Kasumi-1 (cell line): Measurements from ENCODE around the gene VGF.
"Not testable (repeated sequence)": the region's sequence is repeated elsewhere in the genome, so short reads cannot be mapped to it uniquely, and the experiment has no call there.

Experiments
- DNase-seq, 2 experiments: peaks; one replicate each; lab custom pipeline; 2025; lab: John Stamatoyannopoulos, UW

The VGF gene

DNA sequence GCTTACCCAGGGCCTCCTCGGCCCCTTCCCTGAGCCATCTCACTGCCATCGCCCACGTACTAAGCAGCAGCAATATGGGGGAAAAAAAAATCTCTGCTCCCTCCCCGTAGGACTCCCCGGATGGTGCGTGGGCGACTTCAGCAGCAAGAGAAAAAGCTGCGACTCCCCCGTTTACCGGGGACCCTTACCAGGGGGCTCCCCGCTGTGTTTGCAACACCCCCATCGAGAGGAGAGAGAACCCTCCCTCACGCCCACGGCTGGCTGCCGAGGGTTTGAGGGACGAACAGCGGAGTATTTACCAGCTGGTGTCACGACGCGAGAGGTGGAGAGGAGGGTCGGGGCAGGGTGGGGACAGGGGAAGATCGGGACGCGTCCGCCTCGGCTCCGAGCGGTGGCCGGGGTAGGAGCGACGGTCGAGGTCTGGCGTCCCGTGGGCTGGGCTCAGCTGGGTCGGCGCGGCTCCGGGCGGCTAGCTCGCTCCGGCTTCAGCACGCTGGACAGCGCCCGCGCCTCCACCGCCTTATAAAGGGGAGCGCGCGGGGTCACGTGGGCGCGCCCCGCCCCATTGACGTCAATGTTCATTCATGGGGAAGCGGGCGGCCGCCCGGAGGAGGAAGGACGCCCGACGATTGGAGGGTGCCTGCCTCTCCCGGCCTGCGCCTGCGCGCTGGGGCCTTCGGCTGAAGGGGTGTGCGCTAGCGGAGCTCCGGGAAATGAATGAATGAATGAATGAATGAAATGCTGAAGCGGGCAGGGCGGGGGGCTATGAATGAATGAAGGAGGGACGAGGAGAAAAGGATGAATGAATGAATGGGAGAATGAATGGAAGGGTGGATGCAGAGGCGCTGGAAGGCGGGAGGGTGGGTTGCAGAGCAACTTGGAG, at the start of gene VGF:
Gene VGF, minus strand, starts transcription at position 495 of the 883 bp plus-strand sequence. CDS start 726 bp downstream, outside the sequence.
- DNase-seq: peak; percentile 77 to 81

DNA sequence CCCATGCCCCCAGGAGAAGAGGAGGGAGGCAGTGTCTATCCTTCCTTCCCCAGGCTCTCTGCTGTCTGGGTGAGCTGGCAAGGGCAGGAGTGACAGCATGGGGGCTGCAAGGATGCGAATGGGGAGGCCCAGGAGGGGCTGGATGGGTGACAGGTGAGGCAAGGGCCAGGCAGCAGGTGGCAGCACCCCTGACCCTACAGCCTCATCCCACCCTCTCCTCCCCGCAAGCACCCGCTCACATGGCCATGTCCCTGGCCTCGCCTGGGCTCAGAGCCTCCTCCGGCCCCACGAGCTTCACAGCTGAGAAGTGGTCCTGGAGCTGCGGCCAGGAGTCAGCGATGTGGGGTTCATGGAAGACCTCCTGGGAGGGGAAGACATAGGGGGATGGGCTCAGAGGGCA, 46.6 kb upstream of the VGF start:
- DNase-seq: no peak

DNA sequence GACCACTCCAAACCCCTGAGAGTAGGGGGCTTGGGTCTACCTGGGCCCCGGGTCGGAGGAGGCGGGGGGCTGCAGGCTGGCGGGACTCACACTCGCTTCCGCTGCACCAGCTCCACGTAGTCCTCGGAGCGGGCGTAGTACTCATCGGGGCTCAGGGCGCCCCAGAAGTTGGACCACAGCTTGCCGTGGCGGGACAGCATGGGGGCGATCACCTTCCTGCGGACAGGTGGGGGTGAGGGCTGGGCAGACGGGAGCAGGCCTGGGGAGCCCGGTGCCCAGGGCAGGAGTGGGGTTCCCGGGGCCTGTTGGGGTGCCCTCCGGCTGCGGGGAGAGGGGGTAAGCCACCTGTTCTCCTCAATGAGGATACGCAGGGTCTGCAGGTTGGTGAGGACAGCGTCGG, 46.1 kb upstream of the VGF start:
- no peak for DNase-seq

GRCh38 chr7:101210143-101210542, 44.8 kb upstream of the VGF start:
- no peak for DNase-seq

- no peak for DNase-seq
Measured at GRCh38 chr7:101208794-101209193, 43.4 kb upstream of the VGF start.

GRCh38 chr7:101207459-101207858, 42.1 kb upstream of the VGF start:
- no peak for DNase-seq

DNA sequence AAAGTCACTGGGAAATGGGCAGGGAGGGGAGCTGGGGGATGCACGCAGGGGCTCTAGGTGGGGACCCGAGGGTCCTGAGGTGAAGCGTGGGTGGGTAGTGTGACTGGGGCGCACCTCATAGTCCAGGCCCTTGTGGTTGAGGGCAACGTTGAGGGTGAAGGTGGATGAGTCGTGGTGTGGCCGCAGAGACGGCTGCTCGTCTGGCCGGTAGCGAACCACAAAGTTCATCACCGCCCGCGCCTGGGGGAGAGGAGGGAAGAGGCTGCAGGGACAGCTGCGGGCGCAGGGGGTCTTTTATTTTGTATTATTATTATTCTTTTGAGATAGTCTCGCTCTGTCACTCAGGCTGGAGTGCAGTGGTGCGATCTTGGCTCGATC, 41.3 kb upstream of the VGF start:
- DNase-seq: no peak

DNA sequence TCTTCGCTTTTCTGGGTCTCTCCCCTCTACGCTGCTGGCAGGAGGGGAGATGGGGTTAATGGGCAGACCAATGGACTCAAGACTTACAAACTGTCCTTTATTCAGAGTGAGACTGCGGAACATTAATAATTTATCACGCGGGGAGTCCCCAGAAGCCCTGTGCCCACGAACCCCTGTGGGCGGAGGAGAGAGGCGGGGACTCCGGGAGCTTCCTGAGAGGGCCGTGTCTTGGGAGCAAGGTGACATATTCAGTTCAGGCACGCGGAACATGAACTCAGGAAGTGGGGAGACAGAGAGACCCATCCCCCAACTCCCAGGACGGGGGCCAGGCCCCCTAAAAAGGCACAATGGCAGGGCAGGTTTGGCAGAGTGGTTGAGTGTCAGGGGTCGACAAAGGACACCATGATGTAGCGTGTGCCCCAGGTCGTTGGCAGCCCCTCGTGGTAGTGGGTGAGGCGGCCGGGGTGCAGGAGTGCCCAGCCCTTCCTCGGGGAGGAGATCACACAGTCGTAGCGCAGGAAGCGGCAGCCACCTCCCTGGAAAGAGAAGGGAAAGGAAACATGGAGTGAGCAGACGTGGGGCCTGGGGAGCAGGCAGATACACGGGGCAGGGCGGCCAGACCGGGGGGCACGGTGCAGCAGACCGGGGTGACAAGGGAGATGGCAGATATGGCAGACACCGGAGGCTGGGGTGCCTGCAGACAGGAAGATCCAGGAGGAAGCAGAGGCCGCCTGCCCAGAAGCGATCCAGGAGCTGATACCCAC, 40.7 kb upstream of the VGF start:
- DNase-seq: no peak

DNA sequence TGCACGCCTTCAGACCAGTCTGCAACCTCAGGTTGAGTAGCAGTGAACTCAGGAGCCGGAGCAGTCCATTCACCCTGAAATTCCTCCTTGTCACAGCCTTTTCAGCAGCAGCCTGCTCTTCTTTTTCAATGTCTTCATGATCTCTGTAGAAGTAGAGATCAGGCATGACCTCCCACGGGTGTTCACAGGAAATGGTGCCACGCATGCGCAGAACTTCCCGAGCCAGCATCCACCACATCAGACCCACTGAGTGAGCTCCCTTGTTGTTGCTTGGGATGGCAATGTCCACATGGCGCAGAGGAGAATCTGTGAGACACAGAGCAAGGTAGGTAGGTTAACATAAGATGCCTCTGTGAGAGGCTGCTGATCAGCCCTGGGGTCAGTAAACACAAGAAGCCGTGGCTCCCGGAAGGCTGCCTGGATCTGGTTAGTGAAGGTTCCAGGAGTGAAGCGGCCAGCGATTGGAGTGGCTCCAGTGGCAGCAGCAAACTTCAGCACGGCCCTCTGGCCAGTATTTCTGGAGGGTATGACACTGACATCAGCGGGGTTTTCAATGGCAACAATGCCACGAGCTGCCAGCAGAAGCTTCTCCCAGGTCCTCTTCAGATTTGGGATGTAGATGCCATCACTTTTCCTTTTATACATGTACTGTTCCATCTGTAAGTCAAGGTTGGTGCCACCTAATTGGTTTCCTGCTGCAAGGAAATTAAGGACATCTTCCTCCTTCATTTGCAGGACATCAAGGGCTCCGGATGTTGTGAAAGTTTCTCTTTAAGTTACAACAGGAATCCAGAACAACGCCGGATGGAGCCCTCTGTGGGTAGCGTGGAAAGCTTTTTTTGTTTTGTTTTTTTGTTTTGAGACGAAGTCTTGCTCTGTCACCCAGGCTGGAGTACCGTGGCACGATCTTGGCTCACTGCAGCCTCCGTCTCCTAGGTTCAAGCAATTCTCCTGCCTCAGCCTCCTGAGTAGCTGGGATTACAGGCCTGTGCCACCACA, 38.7 kb upstream of the VGF start:
- DNase-seq: not testable (repeated sequence)

- DNase-seq: no peak
Measured at GRCh38 chr7:101202603-101202918, 37.2 kb upstream of the VGF start.

DNA sequence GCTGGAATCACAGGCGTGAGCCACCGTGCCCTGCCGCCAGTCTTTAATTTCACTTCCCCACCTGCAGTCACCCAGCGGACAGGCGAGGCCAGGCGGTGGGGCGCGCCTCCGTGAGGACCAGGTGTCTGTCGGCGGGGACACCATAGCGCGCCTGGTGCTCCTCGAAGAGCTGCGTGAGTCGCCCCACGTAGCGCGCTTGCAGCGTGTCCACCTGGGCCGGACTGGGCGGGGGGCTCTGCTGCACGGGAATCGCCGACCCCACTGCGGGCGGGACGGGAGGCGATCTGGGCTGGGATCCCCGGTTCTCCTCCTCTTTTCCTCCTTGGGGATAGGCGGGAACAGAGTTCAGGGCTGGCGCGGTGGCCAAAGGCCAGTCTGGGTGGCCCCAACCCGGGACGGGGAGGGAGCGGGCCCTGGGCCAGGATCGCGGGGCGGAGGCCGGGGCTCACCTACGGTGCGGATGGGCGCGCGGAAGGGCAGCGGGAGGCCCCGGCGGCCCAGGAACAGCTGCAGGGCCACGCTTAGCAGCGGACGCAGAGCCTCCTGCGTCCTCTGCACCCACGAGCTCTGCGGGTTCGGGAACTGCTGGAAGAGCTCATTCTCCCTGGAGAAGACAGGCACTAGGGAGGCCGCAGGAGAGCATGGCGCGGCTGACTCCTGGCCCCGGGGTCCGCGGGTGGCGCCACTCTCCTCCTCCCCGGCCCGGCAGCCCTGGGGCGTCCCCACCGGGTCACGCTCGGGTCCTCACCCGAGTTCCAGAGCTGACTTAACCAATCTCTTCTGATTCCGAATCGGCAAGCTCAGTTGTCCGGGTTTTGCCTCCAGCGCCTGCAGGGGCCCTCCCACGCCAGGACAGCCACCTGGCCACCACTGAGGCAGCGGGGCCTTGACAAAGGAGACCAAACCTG, 36.6 kb upstream of the VGF start:
- DNase-seq: no peak

GRCh38 chr7:101200862-101201599, 35.7 kb upstream of the VGF start, which contains the start of gene MOGAT3:
Gene MOGAT3, minus strand, starts transcription at chr7:101201036. Its CDS starts 182 bp downstream, at chr7:101200854.
- no peak for DNase-seq

DNA sequence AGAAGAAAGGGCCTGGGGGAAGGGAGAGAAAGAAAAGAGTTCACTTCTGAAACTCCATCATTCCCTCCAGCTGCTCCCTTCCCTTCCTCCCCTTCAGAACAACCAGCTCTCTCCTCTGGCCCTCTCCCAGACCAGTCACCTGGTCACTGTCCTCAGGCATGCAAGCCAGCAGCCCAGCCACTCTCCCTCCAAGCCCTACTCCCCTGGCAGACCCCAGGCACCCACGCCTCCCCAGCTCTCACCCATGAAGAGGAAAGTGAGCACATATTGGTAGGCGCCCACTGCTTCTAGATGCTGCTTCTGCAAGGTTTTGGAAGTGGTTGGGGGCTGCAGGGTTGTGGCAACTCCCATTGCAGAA, 35.1 kb upstream of the VGF start:
- no peak for DNase-seq

DNA sequence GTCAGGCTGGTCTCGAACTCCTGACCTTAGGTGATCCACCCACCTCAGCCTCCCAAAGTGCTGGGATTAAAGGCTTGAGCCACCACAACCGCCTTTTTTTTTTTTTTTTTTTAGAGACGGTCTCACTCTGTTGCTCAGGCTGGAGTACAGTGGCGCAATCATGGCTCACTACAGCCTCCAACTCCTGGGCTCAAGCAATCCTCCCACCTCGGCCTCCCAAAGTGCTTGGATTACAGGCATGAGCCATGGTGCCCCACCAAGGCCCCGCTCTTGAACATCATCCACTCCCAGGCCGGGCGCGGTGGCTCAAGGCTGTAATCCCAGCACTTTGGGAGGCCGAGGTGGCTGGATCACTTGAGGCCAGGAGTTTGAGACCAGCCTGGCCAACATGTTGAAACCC, 34.2 kb upstream of the VGF start:
- DNase-seq: not testable (repeated sequence)

GRCh38 chr7:101198476-101198875, 33.1 kb upstream of the VGF start:
- no peak for DNase-seq

- DNase-seq: no peak
Measured at GRCh38 chr7:101197991-101198390, 32.6 kb upstream of the VGF start.

DNA sequence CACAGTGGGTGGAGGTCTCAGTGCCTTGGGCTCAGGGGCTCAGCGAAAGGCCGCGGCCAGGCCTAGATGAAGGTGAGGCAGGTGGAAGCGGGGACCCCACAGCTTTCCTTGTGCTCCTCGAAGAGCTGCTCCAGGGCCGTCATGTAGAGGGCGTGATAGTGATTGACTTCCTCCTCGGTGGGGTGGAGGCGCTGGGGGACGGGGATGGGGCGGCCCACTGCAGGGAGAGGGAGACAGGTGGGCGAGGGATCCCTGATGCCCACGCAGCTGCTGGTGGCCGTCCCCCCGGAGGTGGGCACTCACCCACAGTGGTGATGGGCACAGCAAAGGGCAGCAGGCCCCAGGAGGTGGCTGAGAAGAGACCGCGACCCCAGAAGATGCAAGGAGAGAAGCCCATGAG, 30.5 kb upstream of the VGF start:
- no peak for DNase-seq

DNA sequence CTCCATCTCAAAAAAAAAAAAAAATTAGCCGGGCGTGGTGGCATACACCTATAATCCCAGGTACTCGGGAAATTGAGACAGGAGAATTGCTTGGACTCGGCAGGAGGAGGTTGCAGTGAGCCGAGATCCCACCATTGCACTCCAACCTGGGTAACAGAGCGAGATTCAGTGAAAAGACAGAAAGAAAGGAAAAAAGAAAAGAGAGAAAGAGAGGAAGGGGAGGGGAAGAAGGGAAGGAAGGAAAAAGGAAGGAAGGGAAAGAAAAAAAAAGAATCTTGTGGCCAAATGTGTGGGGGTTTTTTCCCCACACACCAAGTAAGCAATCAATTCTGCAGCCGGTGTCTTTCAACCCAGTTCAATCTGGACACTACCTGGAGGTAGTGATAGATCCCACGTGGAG, 23.7 kb upstream of the VGF start:
- DNase-seq: no peak

GRCh38 chr7:101186844-101187428, 21.6 kb upstream of the VGF start:
- peak in 1 of 2 experiments; percentile 16 for DNase-seq

DNA sequence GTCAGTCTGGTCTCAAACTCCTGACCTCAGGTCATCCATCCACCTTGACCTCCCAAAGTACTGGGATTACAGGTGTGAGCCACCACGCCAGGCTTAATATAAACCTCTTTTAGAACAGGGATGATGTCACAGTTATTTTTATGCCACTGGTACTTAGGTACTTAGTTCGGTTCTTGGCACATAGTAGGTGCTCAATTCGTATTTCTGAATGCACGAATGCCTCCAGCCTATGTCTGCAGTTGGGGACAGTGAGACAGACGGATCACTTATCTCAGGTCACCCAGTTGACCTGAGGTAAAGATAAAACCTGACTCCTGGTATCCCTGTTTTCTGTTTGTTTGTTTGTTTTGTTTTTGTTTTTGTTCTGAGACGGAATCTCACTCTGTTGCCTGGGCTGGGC, 20.8 kb upstream of the VGF start:
- DNase-seq: no peak
